Breast epithelium (tissue), 3 donors: ENCODE data around the gene CCL3.

Source experiments
- POLR2AphosphoS5 ChIP-seq, 3 donors: sonication (generic); formaldehyde crosslinking; IDR thresholded peaks; one replicate each; pipeline ENCODE4 v1.6.1; 2017; ENCODE audit warnings: antibody characterized with exemption in 3 of 3
- TF ChIP-seq, protein P1 (sequence below), 3 donors: fragments of 450-650 bp; IDR thresholded peaks; one replicate each; pipeline ENCODE4 v1.5.1; 2016 to 2017; ENCODE audit warnings: antibody characterized with exemption in 3 of 3, mild to moderate bottlenecking in 3 of 3, moderate library complexity in 3 of 3

DNA sequence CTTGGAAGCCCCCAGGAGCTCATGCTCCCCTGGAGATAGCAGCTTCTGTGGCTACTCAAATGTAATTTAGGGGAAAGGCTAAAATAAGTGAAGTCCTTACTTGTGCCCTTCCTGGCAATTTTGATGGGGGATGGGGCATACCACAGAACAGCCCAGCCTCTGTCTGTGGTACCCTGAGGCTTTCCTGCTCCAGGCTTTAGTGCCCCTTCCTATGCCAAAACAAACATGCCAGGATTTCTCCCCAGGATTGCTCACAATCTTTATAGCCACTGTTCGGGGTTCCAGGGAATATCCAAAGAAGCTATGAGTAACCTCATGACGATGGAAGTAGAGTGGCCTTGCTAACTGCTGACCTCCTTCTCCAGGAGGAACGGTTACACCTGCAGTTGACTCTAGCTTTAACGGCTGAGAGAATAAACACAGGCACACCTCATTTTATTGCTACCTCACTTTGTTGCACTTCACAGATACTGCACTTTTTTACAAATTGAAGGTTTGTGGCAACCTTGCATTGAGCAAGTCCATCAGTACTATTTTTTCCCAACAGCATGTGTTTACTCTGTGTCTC lies 38.6 kb upstream of the CCL3 start:
- TF ChIP-seq, protein P1, sequence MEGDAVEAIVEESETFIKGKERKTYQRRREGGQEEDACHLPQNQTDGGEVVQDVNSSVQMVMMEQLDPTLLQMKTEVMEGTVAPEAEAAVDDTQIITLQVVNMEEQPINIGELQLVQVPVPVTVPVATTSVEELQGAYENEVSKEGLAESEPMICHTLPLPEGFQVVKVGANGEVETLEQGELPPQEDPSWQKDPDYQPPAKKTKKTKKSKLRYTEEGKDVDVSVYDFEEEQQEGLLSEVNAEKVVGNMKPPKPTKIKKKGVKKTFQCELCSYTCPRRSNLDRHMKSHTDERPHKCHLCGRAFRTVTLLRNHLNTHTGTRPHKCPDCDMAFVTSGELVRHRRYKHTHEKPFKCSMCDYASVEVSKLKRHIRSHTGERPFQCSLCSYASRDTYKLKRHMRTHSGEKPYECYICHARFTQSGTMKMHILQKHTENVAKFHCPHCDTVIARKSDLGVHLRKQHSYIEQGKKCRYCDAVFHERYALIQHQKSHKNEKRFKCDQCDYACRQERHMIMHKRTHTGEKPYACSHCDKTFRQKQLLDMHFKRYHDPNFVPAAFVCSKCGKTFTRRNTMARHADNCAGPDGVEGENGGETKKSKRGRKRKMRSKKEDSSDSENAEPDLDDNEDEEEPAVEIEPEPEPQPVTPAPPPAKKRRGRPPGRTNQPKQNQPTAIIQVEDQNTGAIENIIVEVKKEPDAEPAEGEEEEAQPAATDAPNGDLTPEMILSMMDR (IDR thresholded peaks at IDR 0.05): no peak
- no peak for TF ChIP-seq POLR2AphosphoS5 (IDR thresholded peaks at IDR 0.05)
